Heart right ventricle (tissue), 16 donors: Measurements from ENCODE around the gene DYNLT2. TPM values are rescaled to one million over a fixed set of nuclear protein-coding genes. Genes with fewer than 3 reads are reported as not detected.

Source experiments
- ATAC-seq, 8 donors: fragments of 200-7000 bp; cut with Tn5 transposase; one replicate each; pipeline ENCODE4 v1.9.1; 2020; ENCODE audit warnings: mild to moderate bottlenecking in 8 of 8, moderate library complexity in 8 of 8, moderate number of reproducible peaks in 1 of 8
- DNase-seq, 2 donors: peaks; one replicate each; pipeline ENCODE4 v3.0.0-alpha.2; 2020
- H3K27ac ChIP-seq, 10 donors: fragments of 200-600 bp; sonication (generic) in 2 of 10; one replicate each; pipeline versions ENCODE4 v1.5.0 to v1.8.0; 2020 to 2022; ENCODE audit warnings: mild to moderate bottlenecking in 3 of 10
- H3K27me3 ChIP-seq, 7 donors: fragments of 200-600 bp; one replicate each; pipeline ENCODE4 v1.8.0; 2021 to 2022; ENCODE audit warnings: mild to moderate bottlenecking in 2 of 7
- H3K36me3 ChIP-seq, 9 donors: fragments of 200-600 bp; sonication (generic) in 1 of 9; one replicate each; pipeline versions ENCODE4 v1.5.0 to v1.8.0; 2020 to 2022; ENCODE audit warnings: mild to moderate bottlenecking in 2 of 9
- H3K4me1 ChIP-seq, 9 donors: fragments of 200-600 bp; sonication (generic) in 1 of 9; one replicate each; pipeline versions ENCODE4 v1.5.0 to v1.8.0; 2020 to 2022; ENCODE audit warnings: mild to moderate bottlenecking in 4 of 9
- H3K4me3 ChIP-seq, 10 donors: fragments of 200-600 bp; sonication (generic) in 2 of 10; one replicate each; pipeline versions ENCODE4 v1.5.0 to v1.8.0; 2020 to 2022; ENCODE audit warnings: mild to moderate bottlenecking in 7 of 10, moderate library complexity in 2 of 10
- H3K9me3 ChIP-seq, 11 donors: fragments of 200-600 bp in 10 of 11; sonication (generic) in 2 of 11; one replicate each; pipeline versions ENCODE4 v1.5.0 to v1.8.0; 2013 to 2022; ENCODE audit warnings: mild to moderate bottlenecking in 2 of 11, control low read depth in 1 of 11, moderate library complexity in 1 of 11
- WGBS, 2 donors: extraction: QIAGEN DNeasy Blood & Tissue Kit; methylation state at CpG; one replicate each; pipeline ENCODE4 v1.1.7; 2013; ENCODE audit warnings: inconsistent platforms in 1 of 2; 5-methylcytosine and 5-hydroxymethylcytosine counted together
- intact Hi-C, 10 donors: fragments of 100-400 bp; cut with DNase I; formaldehyde crosslinking; loops; one replicate each; pipeline versions ENCODE4 v1.11.1 to v1.14.2; 2022
- polyA plus RNA-seq, 2 donors: library from polyadenylated mRNA; stranded (reverse); fragments of 200-250 nt; gene quantifications; one replicate each; pipeline ENCODE4 v1.2.3, GENCODE V29; 2013
- total RNA-seq, 10 donors: library from RNA; stranded (reverse); fragmentation: NEBNext Ultra II Directional in 3 of 10; extraction: Animal tissue kit (Norgen Biotek cat#: 25700) in 3 of 10; gene quantifications; one replicate each; pipeline versions ENCODE4 v1.2.1 to v1.2.4, GENCODE V29; 2021 to 2023
- TF ChIP-seq, protein P1 (sequence below), 9 donors: fragments of 200-600 bp; sonication (generic) in 2 of 9; IDR thresholded peaks; one replicate each; pipeline versions ENCODE4 v1.5.0 to v1.8.0; 2021 to 2022; ENCODE audit warnings: antibody characterized with exemption in 9 of 9, mild to moderate bottlenecking in 5 of 9, moderate library complexity in 1 of 9
- donor health status: Arrhythmogenic right ventricular cardiomyopathy.
- donor health status: ischemic (EF 13 %, LVEDD 7.1; RV severe dilation, severe dysfunction).
- donor health status: healthy with polysubstance abuse.
- donor health status: DM: no; HTN: yes; CAD: no.
- donor health status: DM: no; HTN: no; CAD: no.
- donor health status: ischemic (EF 25% LVEDD 6.9; RV normal size, moderate dysfunction).
- donor health status: ischemic (EF 25% LVEDD 5.7; RV mildly dilated, moderate dysfunction).
- donor health status: healthy.
- donor health status: DM: yes; HTN: yes; CAD: no.
- donor health status: Ischemic cardiomyopathy.
- donor health status: ischemic (EF 35%, LVEDD 5.7; RV mildly dilated, moderate dysfunction).
- donor health status: nonischemic (EF 11% LVEDD 7.7; RV severe dilation, severe dysfunction).
- donor health status: DM: yes; HTN: yes; CAD: no.
- donor health status: PGD.
- donor health status: ischemic (EF 29% LVEDD 5.4; RV normal size, mild dysfunction).
- donor health status: nonischemic (EF 23%, LVEDD 6.1; RV moderate dilation, normal function).

DYNLT2 gene
- total and polyA plus RNA-seq, 12 donors: 0.19 to 3.4 (median 0.66) TPM

DNA sequence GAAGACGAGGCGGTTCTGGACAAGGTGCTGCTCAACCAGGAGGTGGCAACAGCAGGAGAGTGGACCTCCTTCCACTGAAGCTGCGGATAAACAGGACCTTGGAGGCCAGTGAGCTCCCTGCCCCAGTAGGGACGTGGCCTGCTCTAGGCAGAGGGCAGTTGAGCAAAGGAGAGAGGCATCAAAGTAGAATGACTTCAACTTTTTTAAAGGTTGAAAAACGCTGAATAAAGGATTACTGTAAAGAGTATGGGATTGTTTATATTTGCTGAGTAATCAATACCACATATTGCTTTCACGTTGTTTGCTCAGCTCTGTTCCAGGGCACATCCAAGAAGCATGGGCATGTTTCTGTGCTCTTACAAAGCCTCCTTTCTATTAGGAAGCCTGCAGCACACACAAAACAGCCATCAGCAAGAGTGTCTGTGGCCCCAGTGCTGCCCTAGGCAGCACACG is 48.1 kb upstream of the DYNLT2 start:
- Histone ChIP-seq H3K36me3 (no peaks in the 10 kb centered on the region), H3K4me1 (no peaks in the 10 kb centered on the region), H3K9me3 (no peaks in the 10 kb centered on the region), H3K27ac (no peak overlapping the region), H3K4me3 (no peak overlapping the region), H3K27me3 (peaks cover 0 to 54% (median 17%) of the 10 kb centered on the region in 7 donors)
- 80 to 82% methylated on average over 7 of the region's 7 CpGs for WGBS, 2 donors
- intact Hi-C loops: loop anchor here in 3 of 10 donors (10.0 kb wide), 3 partner anchors 495 to 735 kb away; partner anchors contain the start of gene DLL1 (in 1 of the 3)
- DNase-seq: no peak
- no peak for ATAC-seq
- TF ChIP-seq, protein P1, sequence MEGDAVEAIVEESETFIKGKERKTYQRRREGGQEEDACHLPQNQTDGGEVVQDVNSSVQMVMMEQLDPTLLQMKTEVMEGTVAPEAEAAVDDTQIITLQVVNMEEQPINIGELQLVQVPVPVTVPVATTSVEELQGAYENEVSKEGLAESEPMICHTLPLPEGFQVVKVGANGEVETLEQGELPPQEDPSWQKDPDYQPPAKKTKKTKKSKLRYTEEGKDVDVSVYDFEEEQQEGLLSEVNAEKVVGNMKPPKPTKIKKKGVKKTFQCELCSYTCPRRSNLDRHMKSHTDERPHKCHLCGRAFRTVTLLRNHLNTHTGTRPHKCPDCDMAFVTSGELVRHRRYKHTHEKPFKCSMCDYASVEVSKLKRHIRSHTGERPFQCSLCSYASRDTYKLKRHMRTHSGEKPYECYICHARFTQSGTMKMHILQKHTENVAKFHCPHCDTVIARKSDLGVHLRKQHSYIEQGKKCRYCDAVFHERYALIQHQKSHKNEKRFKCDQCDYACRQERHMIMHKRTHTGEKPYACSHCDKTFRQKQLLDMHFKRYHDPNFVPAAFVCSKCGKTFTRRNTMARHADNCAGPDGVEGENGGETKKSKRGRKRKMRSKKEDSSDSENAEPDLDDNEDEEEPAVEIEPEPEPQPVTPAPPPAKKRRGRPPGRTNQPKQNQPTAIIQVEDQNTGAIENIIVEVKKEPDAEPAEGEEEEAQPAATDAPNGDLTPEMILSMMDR (IDR thresholded peaks at IDR 0.05): no peak

DNA sequence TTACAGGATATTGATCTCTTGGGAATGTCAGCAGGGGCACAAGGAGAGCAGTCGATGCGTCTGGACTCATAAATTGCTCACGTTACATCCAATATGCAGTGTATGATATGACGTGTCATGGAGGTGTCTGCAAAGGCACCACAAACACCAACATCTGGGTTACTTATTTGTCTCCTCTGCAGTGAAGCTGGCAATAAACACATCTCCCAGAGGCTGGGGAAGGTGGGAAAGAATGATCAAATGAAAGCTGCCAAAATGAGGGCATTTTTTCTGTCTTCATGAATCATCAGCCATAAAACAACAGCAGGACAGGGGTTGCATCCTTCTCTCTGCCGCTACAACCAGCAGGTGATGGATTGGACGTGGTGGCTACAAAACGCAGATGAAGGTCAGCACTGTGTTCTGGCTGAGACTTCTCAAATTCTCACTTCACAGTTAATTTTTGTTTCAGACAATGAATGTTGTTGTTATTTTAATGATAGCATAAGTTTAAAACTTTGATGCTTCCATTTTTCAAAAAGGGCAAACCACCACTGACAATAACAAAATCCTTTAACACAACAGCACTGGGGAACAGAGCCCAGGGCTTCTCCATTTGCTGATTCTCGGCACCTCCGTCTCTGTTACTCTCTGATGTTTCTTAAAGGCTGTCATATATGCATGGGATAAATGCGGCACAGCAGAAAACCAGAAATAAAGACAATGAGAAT is 47.5 kb upstream of the DYNLT2 start:
- intact Hi-C loops: loop anchor here in 3 of 10 donors (10.0 kb wide), 3 partner anchors 496 to 736 kb away; partner anchors contain the start of gene DLL1 (in 1 of the 3)
- WGBS, 2 donors: 81 to 85% methylated on average over 10 of the region's 10 CpGs
- no peaks in the 10 kb centered on the region for H3K36me3 ChIP-seq
- DNase-seq (no peak), ATAC-seq (no peak)
- TF ChIP-seq, protein P1 (IDR thresholded peaks at IDR 0.05): no peak
- no peak overlapping the region for H3K4me3 ChIP-seq
- no peaks in the 10 kb centered on the region for H3K9me3 ChIP-seq
- no peak overlapping the region for H3K27ac ChIP-seq
- no peaks in the 10 kb centered on the region for H3K4me1 ChIP-seq
- H3K27me3 ChIP-seq: peaks cover 0 to 49% (median 16%) of the 10 kb centered on the region in 7 donors

DNA sequence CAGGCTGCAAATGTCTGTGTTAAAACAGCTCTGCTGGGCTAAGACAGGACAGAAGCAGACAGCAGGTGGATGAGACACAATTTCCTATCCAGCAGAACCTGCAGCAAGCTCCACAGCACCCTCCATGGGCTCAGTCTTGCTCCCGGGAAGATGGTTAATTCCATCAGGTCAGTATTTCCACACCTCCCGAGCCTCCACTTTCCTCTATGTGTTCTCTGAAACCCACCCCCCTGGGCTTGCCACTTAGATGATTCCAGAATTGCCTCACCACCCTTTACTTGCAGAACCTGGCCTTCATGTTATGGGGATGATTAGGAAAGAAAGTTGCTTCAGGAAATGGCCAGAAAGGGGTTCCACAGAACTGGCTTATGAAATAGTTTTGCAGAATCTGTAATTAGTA is 43.8 kb upstream of the DYNLT2 start:
- DNase-seq (no peak), ATAC-seq (no peak)
- H3K4me1 ChIP-seq: peaks cover 0 to 10% (median 9%) of the 10 kb centered on the region in 9 donors
- 50 to 64% methylated on average over 2 of the region's 2 CpGs for WGBS, 2 donors
- H3K4me3 ChIP-seq: no peak overlapping the region
- intact Hi-C loops: loop anchor here in 3 of 10 donors (10.0 kb wide), 3 partner anchors 500 to 740 kb away; partner anchors contain the start of gene DLL1 (in 1 of the 3)
- H3K9me3 ChIP-seq: no peaks in the 10 kb centered on the region
- TF ChIP-seq, protein P1 (IDR thresholded peaks at IDR 0.05): no peak
- H3K27ac ChIP-seq: no peak overlapping the region
- H3K27me3 ChIP-seq: peaks cover 0 to 20% (median 13%) of the 10 kb centered on the region in 7 donors
- H3K36me3 ChIP-seq: no peaks in the 10 kb centered on the region

DNA sequence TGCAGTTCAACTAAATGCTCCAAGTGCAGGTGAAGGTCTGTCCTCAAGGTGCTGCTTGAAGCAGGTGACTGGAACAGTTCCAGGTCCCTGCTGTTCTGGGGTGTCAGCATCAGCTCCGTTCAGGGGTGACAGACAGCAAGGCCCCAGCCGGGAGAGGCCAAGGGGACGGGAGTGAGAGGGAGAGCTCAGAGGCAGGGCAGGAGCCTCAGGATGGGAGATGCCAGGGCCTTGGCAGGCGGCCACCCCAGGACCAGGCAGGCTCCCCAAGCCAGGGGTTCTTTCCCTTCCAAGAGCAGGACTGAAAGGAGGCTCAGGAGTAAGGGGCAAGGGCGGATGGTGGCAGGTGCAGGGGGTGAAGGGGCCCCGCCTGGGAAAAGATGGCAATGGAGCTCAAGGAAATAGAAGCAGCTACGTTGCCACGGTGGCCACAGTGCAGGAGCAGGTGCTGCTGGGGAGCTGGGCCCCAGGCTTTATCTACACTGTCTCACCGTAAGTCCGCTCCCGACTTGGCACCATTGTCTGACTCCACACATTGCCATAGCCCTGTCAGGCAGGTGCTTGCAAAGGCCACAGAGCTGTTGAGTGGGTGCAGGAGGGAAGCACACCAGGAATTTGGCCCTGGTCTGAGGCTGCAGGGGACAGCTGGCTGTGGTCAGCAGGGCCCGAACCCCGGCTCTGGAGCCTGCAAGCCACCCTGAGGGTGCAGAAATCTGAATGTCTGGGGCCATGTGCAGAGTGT is 43.1 kb upstream of the DYNLT2 start:
- no peak overlapping the region for H3K27ac ChIP-seq
- peaks cover 0 to 20% (median 15%) of the 10 kb centered on the region in 7 donors for H3K27me3 ChIP-seq
- DNase-seq (no peak), ATAC-seq (no peak)
- TF ChIP-seq, protein P1 (IDR thresholded peaks at IDR 0.05): no peak
- H3K9me3 ChIP-seq: no peaks in the 10 kb centered on the region
- no peak overlapping the region for H3K4me3 ChIP-seq
- intact Hi-C loops: loop anchor here in 6 of 10 donors (5.0 to 10.0 kb wide), 5 partner anchors 500 to 740 kb away; partner anchors contain the start of gene DLL1 (in 1 of the 6)
- no peaks in the 10 kb centered on the region for H3K36me3 ChIP-seq
- H3K4me1 ChIP-seq: peaks cover 0 to 16% (median 10%) of the 10 kb centered on the region in 9 donors
- 53 to 69% methylated on average over 13 of the region's 13 CpGs for WGBS, 2 donors
